Endodermal cell (in vitro differentiated cells): ENCODE measurements around the gene MTHFSD. TPM values are rescaled to one million over a fixed set of nuclear protein-coding genes. Genes with fewer than 3 reads are reported as not detected.

ENCODE experiments used
- DNase-seq: peaks from one replicate; pipeline ENCODE4 v3.0.0-alpha.2; 2017
- H3K27ac ChIP-seq: 2 replicates; pipeline ENCODE4 v1.5.1; 2013; ENCODE audit warnings: mild to moderate bottlenecking, low read depth, low read length, moderate library complexity
- H3K27me3 ChIP-seq: 2 replicates; pipeline ENCODE4 v1.6.1; 2013; ENCODE audit warnings: mild to moderate bottlenecking, low read length, moderate library complexity; ENCODE audit not compliant: insufficient read depth, control insufficient read depth, poor library complexity, severe bottlenecking
- H3K36me3 ChIP-seq: 2 replicates; pipeline ENCODE4 v1.7.0; 2013; ENCODE audit warnings: mild to moderate bottlenecking, low read length, moderate library complexity; ENCODE audit not compliant: control insufficient read depth, insufficient read depth
- H3K4me1 ChIP-seq: one replicate; pipeline ENCODE4 v1.7.0; 2013; ENCODE audit warnings: low read length; ENCODE audit not compliant: control insufficient read depth, insufficient read depth
- H3K4me3 ChIP-seq: 2 replicates; pipeline ENCODE4 v1.5.1; 2013; ENCODE audit warnings: mild to moderate bottlenecking, low read length, moderate library complexity
- H3K9ac ChIP-seq: 2 replicates; pipeline ENCODE4 v1.6.1; 2013; ENCODE audit warnings: mild to moderate bottlenecking, low read length, moderate library complexity; ENCODE audit not compliant: poor library complexity, severe bottlenecking; ENCODE audit errors: extremely low read depth
- H3K9me3 ChIP-seq: 2 replicates; pipeline ENCODE4 v1.6.1; 2013; ENCODE audit warnings: mild to moderate bottlenecking, low read length, moderate library complexity; ENCODE audit not compliant: control insufficient read depth
- H3K27ac Mint-ChIP-seq: 2 replicates; pipeline ENCODE4 v1.8.0; 2020; ENCODE audit warnings: mixed read lengths
- H3K27me3 Mint-ChIP-seq: 2 replicates; pipeline ENCODE4 v1.8.0; 2021; ENCODE audit warnings: mild to moderate bottlenecking, mixed read lengths; ENCODE audit not compliant: insufficient read depth
- H3K36me3 Mint-ChIP-seq: 2 replicates; pipeline ENCODE4 v1.8.0; 2020; ENCODE audit warnings: low read depth, mixed read lengths
- H3K4me1 Mint-ChIP-seq: 2 replicates; pipeline ENCODE4 v1.8.0; 2020; ENCODE audit warnings: mixed read lengths
- H3K4me3 Mint-ChIP-seq: 2 replicates; pipeline ENCODE4 v1.8.0; 2020; ENCODE audit warnings: mild to moderate bottlenecking, moderate library complexity, mixed read lengths
- H3K9me3 Mint-ChIP-seq: 2 replicates; pipeline ENCODE4 v1.8.0; 2020; ENCODE audit warnings: mild to moderate bottlenecking, mixed read lengths
- CTCF ChIP-seq: fragments of 200-600 bp; sonication (generic); conservative IDR thresholded peaks from 2 replicates; pipeline ENCODE4 v1.5.0; 2021; ENCODE audit warnings: antibody characterized with exemption, mild to moderate bottlenecking
- WGBS, 2 experiments: methylation state at CpG; one replicate each; pipeline versions ENCODE4 v1.1.5 to v1.1.7; 2013; ENCODE audit warnings: missing lambda C conversion rate in 2 of 2, mixed read lengths in 1 of 2; ENCODE audit not compliant: insufficient coverage in 1 of 2, insufficient read length in 1 of 2; 5-methylcytosine and 5-hydroxymethylcytosine counted together
- total RNA-seq, 2 donors: library from RNA; stranded (reverse); fragmentation: NEBNext Ultra II Directional in 1 of 2; extraction: Animal tissue kit (Norgen Biotek cat#: 25700) in 1 of 2; gene quantifications; 2 replicates in 1 of 2; 3 replicates in 1 of 2; pipeline ENCODE4 v1.2.1, GENCODE V29; 2021

MTHFSD gene
- total RNA-seq, 2 donors from 2014 or later = 15.0 to 25.8 TPM

GRCh38 chr16:86515777-86516622, 39.0 kb downstream of the MTHFSD start:
- Histone ChIP-seq H3K4me1 (peaks cover 3% of the 10 kb centered on the region), H3K4me3 (peak overlapping the region; percentile 68), H3K36me3 (no peaks in the 10 kb centered on the region), H3K27ac (no peak overlapping the region), H3K9ac (no peak overlapping the region), H3K27me3 (peaks cover 96% of the 10 kb centered on the region), H3K9me3 (no peaks in the 10 kb centered on the region)
- no peak for TF ChIP-seq CTCF
- Mint-ChIP-seq H3K27me3 (peaks cover 95% of the 10 kb centered on the region), H3K4me3 (peak overlapping the region; percentile 45), H3K27ac (no peak overlapping the region), H3K9me3 (no peaks in the 10 kb centered on the region), H3K36me3 (no peaks in the 10 kb centered on the region), H3K4me1 (peaks cover 9% of the 10 kb centered on the region)
- DNase-seq = peak; percentile 71
- WGBS, 2 experiments = 2% methylated on average over 40 to 64 of the region's 64 CpGs

DNA sequence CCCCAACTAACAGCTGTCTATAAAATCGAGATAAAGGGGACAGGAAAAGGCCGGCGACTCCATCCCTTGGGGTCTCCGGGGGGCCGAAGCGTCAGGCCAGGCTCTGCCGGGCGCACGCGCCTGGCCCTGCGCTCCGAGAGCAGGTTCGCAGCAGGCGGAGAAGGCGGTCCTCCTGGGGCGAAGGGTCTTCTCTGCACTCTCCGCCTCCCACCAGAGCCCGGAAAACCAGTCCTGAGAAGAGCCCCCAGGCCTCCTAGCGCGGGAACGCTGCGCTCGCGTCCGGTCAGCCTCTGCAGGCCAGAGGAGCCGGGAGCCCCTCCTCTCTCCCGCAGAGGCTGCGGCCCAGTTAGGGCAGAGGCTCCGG, 39.6 kb downstream of the MTHFSD start:
- Mint-ChIP-seq H3K4me1 (peaks cover 9% of the 10 kb centered on the region), H3K27ac (no peak overlapping the region), H3K36me3 (no peaks in the 10 kb centered on the region), H3K27me3 (peaks cover 99% of the 10 kb centered on the region), H3K9me3 (no peaks in the 10 kb centered on the region), H3K4me3 (no peak overlapping the region)
- Histone ChIP-seq H3K9me3 (no peaks in the 10 kb centered on the region), H3K36me3 (no peaks in the 10 kb centered on the region), H3K4me1 (peaks cover 3% of the 10 kb centered on the region), H3K27ac (no peak overlapping the region), H3K9ac (no peak overlapping the region), H3K27me3 (peaks cover 98% of the 10 kb centered on the region), H3K4me3 (peak overlapping the region; percentile 68)
- DNase-seq = peak; percentile 78
- no peak for TF ChIP-seq CTCF
- 2 to 3% methylated on average over 16 to 29 of the region's 29 CpGs for WGBS, 2 experiments

DNA sequence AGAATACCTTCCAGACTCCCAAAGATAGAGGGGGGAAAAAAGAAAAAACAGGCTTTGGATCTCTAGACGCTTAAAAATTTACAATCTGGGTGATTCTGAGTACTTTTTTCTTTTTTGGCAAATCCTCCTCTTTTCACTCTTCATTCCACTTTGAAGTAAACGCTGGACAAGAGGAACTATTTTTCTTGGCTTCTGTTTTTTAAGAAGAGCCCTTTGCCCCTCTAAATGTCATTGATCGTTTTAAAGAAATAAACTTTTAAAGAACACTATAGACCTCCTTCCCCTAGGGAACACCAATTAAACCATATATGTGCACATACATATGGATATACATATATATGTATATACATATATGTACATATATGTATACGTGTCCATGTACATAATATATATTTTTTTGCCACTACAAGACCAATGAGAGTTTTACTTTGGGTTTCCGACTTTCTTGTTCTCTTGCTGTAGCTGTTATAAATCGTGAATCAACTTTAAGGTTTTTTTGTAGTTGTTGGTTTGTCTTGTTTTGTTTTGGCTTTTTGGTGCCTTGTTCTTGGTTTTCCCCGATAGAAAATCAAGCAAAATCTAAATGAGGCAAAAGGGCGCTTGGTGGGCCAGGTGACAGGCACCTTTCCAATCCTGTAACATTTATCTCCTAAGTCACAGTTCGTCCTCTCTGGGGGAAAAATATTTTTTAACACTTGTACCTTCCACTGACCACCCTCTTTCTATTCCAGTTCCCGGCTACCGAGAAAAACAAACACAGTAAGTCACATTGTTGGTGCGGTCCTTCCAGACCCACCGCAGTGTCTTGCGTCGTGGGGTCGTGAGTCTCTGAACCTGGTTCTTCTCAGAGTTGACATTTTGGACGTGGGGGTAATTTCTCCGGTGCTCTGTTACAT, 40.3 kb downstream of the MTHFSD start:
- no peak for TF ChIP-seq CTCF
- Mint-ChIP-seq H3K4me1 (peaks cover 9% of the 10 kb centered on the region), H3K36me3 (no peaks in the 10 kb centered on the region), H3K4me3 (no peak overlapping the region), H3K27ac (no peak overlapping the region), H3K9me3 (no peaks in the 10 kb centered on the region), H3K27me3 (peaks cover 100% of the 10 kb centered on the region)
- Histone ChIP-seq H3K9ac (no peak overlapping the region), H3K9me3 (no peaks in the 10 kb centered on the region), H3K27me3 (peaks cover 100% of the 10 kb centered on the region), H3K36me3 (no peaks in the 10 kb centered on the region), H3K27ac (no peak overlapping the region), H3K4me1 (peaks cover 3% of the 10 kb centered on the region), H3K4me3 (no peak overlapping the region)
- DNase-seq = no peak
- WGBS, 2 experiments = 10 to 12% methylated on average over 9 to 17 of the region's 18 CpGs
